Measurements from ENCODE around the gene SCN1A.
"Not testable (repeated sequence)": the region's sequence is repeated elsewhere in the genome, so short reads cannot be mapped to it uniquely, and the experiment has no call there.

SCN1A gene

DNA sequence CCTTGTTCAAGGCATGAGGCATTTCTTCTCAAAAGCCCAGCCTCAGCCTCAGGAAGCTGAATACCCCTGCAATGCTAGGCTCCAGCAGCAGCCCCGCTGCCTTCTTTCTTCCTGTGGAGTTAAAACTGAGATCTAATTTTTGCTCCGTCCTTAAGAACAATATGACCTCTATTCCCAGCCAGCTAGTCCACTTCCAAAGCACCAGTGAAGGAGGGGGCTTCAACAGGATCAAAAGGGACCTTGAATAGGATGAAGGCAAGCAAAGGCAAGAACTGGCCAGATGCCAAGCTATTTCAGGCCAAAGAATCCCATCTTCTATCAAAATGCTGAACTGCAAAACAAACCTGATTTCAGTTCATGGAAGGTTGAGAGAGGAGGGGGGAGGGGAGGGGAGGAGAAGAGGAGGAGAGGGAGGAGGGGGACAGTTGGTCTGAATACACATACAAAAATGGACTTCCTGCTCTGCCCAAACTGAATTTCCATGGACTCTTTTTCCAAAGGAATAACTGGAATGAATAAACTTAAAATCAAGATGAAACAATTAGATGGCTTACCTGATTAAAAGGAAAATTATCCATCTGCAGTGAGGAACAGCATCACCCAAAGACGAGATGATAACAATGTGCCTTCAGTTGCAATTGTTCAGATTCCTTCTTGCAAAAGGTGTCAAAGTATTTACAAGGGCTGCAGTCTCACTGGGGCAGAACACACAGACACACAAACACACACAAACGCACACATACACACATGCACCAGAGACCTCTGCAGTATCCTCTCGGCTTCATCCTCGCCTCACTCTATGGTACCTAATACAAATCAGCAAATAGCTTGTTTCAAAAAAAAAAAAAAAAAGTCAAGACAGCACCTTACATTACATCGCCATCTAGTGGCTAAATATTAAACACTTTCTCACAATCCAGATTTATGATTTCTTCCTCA lies at the start of gene SCN1A:
TSS of gene SCN1A (minus strand) at position 804 of the 939 bp plus-strand sequence. CDS start 54,399 bp downstream, outside the sequence.
- peak; percentile 91 for FAIRE-seq

DNA sequence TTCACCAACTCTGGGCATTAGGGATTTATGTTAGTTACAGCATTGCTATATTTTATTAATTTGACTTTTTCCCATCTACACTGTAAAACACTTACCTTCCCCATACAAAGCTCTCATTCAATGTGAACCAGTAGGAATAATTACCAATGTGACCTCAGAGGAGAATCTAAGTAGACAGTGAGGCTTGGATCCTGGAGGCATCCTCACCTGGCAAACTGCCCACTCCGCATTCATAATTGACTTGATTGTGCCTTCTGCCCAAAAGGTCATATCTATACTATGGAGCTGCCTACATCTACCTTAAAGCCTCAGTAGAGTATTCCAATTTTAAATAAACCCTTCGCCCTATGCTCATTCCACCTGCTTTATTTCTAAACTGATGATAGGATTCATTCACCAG lies 45.4 kb upstream of the SCN1A start:
- no peak for FAIRE-seq

DNA sequence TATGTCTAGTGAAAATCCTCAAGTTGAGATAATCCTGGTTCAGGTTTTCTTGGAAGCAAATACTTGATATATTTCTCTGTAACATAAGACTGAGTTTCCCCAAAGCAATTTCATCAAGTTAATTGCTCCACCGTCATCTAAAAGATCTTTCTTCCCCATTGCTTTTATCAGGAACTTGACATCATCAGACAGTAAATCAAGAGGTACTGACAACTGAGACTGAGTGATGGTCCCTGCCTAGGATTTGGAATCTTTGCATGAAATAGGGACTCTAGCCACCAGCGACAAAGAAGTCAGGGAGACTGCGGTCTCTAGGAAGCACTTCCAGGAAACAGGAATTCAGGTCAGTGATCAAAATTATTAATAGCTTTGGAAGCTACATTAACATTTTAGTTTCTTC lies 43.4 kb upstream of the SCN1A start:
- FAIRE-seq, result no peak

DNA sequence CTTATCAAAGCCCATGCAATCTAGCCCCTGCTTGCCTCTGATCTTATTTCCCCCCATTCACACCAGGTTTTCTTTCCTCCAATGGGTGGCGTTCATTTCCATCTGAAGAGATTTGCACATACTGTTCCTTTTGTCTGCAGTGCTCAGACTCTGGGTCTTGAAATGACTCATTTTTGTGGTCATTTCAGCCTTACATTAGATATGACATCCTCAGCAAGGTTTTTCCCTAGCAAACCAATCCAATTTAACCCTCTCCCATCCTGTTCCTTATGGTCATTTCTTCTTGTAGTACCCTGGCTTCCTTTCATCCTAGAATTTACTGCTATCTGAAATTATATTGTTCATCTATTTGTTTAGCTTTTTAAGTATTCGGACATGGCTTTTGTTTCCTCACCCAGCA lies 42.5 kb upstream of the SCN1A start:
- no peak for FAIRE-seq

DNA sequence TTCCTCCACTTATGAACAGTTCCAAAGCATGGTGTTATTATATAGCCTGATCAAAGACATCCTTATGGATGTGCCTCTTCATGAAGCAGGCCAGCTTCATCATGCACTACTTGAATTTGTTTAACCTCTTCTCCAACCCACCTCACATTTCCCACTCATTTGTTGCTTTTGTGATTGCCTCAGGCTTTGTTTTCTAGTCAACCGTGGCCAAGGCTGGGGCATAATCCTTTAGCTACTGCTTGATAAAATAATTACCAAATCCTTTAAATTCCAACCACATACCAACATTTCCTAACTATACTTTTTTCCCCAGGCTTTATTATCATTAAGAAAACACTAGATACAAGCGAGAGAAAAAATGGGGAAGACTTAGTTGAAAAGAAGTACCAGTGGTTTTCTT lies 39.6 kb upstream of the SCN1A start:
- no peak for FAIRE-seq

DNA sequence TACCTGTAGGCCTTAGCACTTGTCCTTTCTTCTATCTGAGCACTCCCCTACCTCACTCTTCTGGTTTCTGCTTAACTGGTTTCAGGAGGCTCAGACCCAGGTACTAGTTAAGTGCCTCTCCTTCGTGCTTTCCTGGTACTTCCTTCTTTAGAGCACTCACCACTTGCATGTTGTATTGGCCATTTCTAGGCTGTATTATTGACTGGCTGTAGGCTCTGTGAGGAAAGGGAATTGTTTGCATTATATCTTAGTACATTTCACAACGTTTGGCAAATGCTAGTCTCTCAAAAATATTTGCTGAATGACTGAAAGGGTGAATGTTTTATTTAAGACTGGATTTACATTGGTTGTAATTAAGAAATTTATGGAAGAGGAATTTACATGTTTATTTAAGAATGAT lies 36.0 kb upstream of the SCN1A start:
- FAIRE-seq, result no peak

DNA sequence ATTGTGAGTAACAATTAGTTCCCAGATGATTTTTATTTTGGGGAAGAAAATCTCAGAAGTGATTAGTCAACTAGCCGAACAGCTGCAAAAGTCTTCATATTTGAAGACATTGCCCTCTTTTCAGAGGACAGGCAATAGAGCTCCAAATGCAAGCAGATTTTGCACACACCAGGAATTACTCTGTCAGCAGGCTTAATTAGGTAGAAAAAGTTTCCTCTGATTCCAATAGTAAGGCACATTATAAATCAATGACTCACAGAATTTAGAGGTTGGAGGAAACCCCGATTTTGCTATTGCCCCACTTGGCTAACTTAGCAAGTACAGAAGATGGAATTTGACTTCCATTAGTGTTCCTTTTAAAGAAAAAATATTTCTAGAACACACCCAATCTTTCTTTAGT lies 30.7 kb upstream of the SCN1A start:
- FAIRE-seq, result no peak

DNA sequence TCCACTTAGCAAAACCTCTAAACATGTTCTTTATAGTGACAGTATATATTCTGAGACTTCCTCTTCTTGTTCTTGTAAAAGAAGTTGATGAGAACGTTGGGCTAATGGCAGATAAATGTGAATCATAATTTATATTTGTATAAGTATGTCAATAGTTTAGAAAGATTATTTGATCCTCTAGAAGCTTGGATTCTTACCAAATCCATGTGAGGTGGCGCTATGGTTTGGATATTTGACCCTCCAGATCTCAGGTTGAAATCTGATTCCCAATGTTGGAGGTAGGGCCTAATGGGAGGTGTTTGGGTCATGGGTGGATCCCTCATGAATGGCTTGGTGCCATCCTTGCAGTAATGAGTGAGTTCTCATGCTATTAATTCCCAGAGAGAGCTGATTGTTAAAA lies 29.8 kb upstream of the SCN1A start:
- FAIRE-seq, result no peak

DNA sequence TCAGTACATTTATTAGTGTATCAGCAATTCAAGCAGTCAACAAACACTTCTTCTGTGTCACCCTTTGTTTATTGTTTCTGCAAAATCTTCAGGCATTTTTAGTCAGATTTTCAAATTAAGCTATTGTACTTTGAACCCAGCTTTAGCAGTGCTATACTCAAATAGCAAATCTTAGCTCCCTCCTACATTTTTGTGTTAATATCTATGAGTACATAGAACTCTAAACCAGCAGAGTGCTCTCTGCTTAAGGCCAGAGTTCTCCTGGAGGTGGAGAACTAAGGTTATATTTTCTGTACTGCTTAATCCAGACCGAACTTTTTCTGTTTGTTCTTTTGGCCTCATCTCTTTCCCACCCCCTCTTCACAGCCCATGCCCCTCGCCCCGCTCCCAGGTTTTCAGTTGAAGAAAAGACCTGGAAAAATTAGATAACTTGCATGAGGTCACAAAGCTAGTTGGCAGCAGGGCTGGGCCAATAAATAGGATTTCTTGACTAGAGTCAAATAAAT lies 29.2 kb upstream of the SCN1A start:
- FAIRE-seq, result no peak

DNA sequence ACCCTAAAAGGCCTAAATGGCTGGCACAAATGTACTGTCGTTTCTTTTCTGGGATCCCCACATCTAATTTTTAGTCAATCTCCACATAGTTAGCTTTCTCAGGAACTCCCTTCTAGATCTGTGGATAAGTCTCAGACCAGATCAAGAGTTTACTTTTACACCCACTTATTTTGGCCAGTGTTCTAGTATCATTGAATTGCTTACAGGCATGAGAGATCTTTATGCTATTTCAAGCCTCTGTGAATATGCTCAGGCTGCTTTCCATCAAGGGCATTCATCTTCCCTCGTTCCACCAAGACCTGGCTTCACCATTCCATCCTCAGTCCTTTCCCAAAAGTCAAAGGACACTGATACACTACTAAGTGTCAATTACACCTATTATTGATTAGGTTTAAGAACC lies 27.8 kb upstream of the SCN1A start:
- FAIRE-seq, result no peak

DNA sequence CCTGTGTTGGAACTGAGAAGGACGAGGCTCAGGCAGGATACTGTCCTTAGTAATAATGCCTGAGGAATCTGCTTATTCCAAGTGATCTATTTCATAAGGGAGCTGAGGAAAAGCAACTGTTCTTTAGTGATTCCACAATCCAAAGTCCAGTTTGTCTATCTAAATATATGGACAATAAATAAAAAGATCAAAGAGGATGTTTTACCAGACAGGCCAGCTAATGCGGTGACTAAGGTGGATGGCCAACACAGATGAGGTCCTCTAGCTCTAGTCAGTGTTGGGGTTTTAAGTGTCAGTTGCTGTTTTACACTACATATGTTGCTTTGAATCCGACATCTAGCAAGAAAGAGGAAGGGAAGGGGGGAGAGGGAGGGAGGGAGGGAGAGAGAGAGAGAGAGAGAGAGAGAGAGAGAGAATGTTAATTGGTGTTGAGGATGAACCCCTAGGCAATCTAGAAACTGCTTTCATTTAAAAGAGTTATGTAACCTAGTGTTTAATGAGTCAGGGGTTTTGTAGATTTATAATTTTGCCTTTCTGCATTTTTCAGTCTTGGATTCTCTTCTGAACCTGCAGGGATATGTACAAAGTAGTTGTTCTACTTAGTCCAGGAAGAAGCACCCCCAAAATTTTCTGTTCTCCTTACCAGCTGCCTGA lies 27.0 kb upstream of the SCN1A start:
- FAIRE-seq, result no peak

DNA sequence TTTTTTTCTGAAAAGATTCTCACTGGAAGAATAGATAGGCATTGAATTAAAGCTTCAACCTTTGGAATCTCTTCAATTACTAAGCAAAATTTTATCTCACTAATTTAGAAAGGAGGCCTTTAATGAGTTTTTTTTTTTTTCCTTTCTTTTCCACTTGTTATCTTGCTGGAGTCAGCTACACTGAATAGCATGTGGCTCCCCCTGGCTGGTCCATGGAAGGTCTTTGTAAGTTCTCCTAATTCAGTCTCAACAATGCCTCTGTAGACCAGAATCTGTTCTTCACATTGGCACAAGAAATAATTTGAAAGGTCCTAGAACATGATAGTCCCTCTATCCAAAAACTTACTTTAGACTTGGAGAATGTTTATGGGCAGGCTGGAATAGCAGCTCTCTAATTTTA lies 24.2 kb upstream of the SCN1A start:
- no peak for FAIRE-seq

DNA sequence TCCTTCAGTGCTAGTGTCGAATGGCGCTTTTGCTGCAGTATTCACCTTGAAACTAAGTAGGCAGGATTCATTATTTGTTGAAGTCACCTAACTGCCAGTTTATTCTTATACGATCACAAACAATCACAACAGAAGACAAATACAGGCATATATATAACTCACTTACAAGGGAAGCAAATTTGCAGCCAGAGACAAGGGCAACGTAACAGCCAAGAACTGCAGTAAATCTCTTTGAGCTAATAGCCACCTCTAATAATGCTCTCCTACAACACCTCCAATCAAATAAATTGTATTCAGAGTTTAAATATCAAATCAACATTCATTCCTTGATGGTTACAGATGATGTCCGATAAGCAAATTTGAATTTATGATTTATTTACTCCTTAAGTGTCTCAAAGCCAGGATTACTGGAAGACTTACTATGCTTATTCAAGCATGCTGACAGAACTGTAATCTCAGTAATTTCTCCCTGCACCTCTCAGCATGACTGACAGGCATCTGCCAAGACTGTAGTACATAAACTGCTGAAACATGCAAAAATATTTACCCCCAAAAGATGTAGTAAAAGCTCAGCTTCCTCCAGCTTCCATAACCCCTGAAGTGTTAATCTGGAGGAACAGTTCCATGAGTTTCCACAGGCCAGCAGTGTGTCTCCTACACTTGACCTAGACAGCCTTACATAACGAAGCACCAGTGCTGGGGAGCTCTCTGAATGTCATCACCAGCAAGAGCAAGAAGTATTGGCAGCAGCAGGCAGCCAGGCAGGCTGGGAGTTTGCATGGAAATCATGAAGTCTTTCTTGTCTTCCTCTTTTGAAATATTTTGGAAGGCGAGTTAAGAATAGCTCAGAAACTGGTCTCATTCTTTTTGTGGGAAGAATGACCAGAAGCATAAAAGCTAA lies 20.9 kb upstream of the SCN1A start:
- no peak for FAIRE-seq

DNA sequence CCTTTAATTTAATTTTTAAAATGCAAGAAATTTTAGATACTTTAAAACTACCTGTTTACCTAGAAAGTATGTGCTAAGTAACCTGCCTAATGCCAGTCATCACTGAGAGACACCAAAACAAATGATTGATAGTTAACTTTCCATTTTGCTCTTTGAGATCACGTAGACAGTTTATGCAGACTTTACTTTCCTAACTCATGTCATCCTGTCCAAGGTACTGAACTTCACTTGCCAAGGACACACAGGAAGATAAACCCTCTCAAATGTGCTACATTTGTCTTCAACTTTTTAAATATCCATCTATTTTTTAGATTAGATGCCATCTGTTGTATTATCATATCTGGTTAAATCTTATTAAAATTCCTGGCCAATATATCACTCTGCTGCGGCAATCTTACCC lies 20.1 kb upstream of the SCN1A start:
- FAIRE-seq, result no peak

DNA sequence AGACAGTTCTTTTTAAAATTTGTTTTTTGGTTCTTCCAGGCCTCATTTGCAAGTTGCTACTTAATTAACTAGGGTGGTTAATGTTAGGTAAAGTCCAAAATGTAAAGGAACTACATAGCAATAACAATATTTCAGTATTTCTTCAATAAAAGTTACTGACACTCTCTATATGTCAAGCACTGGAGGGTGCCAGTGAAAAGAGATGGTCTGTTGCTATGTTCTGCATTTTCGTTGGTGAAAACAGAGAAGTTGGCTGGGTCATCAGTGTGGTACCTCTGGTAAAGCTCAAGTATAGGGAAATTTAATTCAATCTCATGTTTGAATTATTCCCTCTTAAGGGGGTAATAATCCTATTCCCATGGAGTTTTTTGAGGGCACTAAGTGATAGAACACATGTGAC lies 16.3 kb upstream of the SCN1A start:
- FAIRE-seq, result no peak

DNA sequence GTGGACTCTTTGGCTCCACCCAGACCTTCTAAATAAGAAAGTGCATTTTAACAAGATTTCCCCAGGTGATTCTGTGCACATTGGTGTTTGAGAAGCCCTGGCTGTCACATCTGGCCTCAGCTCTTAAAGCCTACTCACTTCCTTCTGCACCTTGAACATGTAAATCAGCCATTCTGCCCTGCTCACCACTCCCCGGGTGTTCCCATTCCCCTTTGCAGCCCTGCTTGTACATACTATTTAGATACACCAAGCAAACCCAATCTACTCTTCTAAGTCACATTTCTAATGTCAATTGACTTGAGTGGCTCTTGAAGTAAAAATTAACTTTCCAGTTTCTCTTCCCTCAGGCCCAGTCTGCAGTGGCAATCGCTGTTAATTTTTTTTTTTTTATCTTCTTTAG lies 13.1 kb upstream of the SCN1A start:
- no peak for FAIRE-seq

DNA sequence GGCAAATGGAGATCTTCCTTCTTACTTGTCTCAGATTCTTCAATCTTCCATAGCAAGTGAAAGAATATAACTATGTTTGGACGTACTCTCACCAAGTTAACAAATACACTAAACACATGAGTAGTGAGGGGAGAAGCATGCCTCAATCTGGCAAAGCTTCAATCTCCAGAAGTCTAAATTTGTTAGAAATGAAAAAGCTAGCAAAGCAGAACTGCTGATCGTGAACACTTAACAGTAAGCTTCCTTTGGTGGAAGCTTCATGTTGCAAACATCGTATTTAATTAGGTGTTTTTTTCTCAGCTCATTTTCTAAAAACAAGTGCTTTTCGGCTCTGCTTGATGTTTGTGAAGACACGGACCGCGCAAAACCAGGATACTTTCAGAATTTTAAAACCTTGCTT lies 12.7 kb upstream of the SCN1A start:
- FAIRE-seq, result no peak

DNA sequence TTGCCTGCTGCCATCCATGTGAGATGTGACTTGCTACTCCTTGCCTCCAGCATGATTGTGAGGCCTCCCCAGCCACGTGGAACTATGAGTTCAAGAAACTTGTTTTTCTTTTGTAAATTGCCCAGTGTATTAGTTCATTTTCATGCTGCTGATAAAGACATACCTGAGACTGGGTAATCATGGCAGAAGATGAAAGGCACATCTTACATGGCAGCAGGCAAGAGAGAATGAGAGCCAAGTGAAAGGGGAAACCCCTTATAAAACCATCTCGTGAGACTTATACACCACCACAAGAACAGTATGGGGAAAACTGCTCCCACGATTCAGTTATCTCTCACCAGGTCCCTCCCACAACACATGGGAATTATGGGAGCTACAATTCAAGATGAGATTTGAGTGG lies 11.7 kb upstream of the SCN1A start:
- FAIRE-seq, result not testable (repeated sequence)

DNA sequence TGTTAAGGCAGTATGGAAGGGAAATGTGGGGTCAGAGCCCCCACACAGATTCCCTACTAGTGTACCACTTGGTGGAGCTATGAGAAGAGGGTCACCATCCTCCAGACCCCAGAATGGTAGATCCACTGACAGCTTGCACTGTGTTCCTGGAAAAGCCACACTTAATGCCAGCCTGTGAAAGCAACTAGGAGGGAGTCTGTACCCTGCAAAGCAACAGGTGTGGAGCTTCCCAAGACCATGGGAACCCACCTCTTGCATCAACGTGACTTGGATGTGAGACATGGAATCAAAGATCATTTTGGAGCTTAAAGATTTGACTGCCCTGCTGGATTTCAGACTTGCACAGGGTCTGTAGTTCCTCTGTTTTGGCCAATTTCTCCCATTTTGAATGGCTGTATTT lies 10.8 kb upstream of the SCN1A start:
- no peak for FAIRE-seq

DNA sequence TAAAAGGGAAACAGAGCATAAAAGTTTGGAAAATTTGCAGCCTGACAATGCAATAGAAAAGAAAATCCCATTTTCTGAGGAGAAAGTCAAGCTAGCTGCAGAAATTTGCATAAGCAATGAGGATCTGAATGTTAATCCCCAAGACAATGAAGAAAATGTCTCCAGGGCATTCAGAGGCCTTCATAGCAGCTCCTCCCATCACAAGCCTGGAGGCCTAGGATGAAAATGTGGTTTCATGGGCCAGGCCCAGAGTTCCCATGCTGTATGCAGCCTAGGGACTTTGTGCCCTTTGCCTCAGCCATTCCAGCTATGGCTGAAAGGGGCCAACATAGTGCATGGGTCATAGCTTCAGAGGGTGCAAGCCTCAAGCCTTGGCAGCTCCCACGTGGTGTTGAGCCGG lies 10.3 kb upstream of the SCN1A start:
- FAIRE-seq, result no peak

DNA sequence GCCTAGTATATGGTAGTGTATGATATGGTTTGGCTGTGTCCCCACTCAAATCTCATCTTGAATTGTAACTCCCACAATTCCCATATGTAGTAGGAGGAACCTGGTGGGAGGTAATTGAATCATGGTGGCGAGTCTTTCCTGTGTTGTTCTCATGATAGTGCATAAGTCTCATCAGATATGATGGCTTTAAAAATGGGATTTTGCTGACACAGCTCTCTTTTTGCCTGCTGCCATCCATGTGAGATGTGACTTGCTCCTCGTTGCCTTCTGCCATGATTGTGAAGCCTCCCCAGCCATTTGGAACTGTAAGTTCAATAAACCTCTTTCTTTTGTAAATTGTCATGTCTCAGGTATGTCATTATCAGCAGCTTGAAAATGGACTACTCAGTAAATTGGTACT lies 9.5 kb upstream of the SCN1A start:
- no peak for FAIRE-seq

DNA sequence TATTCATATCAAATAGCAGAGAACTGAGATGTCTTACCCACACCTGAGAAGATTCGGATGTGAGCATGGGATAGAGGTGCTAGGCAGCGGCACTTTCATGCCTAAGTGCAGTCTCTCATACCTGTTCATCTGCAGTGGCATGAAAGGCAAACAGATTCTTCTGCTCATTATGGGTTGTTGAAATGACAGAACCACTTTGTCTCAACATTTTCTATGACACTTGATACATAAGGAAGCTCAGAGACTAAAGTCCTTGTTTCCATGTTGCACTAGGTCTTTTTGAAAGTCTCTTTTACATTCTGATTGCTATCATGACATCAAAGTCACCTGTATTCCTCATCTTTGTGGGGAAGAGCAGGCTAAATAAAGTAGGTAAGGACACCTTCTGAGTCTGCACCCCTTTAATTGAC lies 8.0 kb upstream of the SCN1A start:
- FAIRE-seq, result no peak

DNA sequence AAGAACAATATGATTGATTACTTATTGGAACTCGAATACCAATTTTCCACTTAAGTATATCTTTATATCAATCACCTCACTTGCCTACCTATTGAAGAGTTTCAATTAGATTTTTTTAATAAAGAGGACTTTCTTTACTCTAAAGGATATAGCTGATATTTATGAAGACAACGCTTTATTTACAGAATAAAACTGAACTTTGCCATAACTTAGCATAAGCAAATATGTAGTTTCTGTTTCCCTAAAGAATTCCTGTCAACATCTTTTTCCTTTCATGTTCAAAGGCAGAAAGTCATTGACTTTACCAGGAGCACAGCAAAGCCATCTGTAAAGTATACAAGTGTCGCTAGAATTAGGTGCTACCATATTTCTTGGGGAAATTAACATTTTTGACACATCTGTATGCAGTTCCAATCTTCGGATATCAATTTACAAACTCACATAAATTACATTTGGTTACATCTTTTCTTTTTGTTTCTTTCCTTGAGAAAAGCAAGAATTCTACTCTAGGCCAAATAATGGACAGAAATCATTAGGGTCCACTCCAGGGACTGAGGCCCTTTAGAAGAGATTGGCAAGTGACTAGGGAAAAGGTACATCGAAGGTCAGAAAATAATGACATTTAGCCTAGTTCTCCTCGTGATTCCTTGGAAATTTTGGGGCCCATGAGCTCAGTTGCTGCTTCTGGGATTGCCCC lies 7.5 kb upstream of the SCN1A start:
- FAIRE-seq, result no peak

All from A204.1 (cell line).